ENCODE results near the gene PARD3B. TPM values are rescaled to one million over a fixed set of nuclear protein-coding genes. Genes with fewer than 3 reads are reported as not detected.
A peak's percentile ranks its signal among the peaks of the same experiment; 100 is the strongest.

The PARD3B gene
- total RNA-seq, 1 experiment from 2014 or later: 6.4 TPM

DNA sequence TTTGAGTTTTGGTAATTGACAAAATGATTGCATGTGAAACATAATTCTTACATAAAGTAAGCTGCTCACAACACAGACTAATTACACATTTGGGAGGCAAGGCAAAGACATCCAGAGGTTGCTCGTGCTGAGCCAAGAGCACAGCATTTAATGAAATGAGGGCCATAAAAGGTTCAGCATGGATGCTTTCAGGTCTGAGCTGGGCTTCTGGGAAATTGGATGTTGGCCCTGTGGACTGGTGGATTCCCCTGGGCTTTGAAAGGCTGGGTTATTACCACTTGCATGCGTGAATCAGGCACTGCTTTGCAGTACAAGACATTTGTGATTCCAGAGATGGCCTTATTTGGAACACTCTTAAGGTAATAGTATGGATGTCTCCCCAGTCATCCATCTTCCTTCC lies 603.5 kb downstream of the PARD3B start:
- Mint-ChIP-seq H3K4me3 (no peak overlapping the region), H3K27ac (peak overlapping the region in 1 of 3 experiments; percentile 37; a peak in 1 of 7 replicates), H3K4me1 (no peaks in the 10 kb centered on the region), H3K9me3 (peaks cover 0 to 4% of the 10 kb centered on the region in 2 experiments; a peak in 3 of 5 replicates), H3K36me3 (ENCODE audit: insufficient read depth in 1 of 3, low read depth in 3 of 3) (peaks cover 0 to 5% (median 0%) of the 10 kb centered on the region in 3 experiments; a peak in 4 of 7 replicates), H3K27me3 (ENCODE audit: low read depth) (no peaks in the 10 kb centered on the region)
- H3K9ac ChIP-seq (ENCODE audit: extremely low read depth, insufficient read length, low read length): no peak overlapping the region
- no peak overlapping the region for H3K14ac ChIP-seq (ENCODE audit: insufficient read depth, low read length)
- H3K27ac ChIP-seq (ENCODE audit: insufficient read length, low read depth, low read length): no peak overlapping the region
- H4K8ac ChIP-seq (replicated peaks; ENCODE audit: insufficient read length, low read depth, low read length): no peak overlapping the region
- no peak overlapping the region for H2BK12ac ChIP-seq (ENCODE audit: insufficient read length, low read depth, low read length)
- no peak overlapping the region for H2BK5ac ChIP-seq (ENCODE audit: insufficient read length, low read length)
- H3K9me3 ChIP-seq (ENCODE audit: control insufficient read depth, low read depth, low read length): no peaks in the 10 kb centered on the region
- no peak overlapping the region for H3K4ac ChIP-seq (ENCODE audit: low read depth, low read length)
- TF ChIP-seq, protein P1, sequence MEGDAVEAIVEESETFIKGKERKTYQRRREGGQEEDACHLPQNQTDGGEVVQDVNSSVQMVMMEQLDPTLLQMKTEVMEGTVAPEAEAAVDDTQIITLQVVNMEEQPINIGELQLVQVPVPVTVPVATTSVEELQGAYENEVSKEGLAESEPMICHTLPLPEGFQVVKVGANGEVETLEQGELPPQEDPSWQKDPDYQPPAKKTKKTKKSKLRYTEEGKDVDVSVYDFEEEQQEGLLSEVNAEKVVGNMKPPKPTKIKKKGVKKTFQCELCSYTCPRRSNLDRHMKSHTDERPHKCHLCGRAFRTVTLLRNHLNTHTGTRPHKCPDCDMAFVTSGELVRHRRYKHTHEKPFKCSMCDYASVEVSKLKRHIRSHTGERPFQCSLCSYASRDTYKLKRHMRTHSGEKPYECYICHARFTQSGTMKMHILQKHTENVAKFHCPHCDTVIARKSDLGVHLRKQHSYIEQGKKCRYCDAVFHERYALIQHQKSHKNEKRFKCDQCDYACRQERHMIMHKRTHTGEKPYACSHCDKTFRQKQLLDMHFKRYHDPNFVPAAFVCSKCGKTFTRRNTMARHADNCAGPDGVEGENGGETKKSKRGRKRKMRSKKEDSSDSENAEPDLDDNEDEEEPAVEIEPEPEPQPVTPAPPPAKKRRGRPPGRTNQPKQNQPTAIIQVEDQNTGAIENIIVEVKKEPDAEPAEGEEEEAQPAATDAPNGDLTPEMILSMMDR (conservative IDR thresholded peaks at IDR 0.05): no peak
- H4K5ac ChIP-seq (ENCODE audit: insufficient read length, low read depth, low read length): no peak overlapping the region
- DNase-seq: no peak
- H3K4me1 ChIP-seq (ENCODE audit: insufficient read depth, low read length): no peaks in the 10 kb centered on the region
- no peaks in the 10 kb centered on the region for H3K79me1 ChIP-seq (ENCODE audit: insufficient read depth, low read depth, low read length, poor library complexity, severe bottlenecking)
- no peak overlapping the region for H2AFZ ChIP-seq (ENCODE audit: low read length)
- H3K79me2 ChIP-seq (ENCODE audit: insufficient read depth, low read length): no peaks in the 10 kb centered on the region
- no peak overlapping the region for H2BK15ac ChIP-seq (ENCODE audit: low read depth, low read length)
- no peak overlapping the region for H3K18ac ChIP-seq (ENCODE audit: insufficient read length, low read depth, low read length)
- no peak overlapping the region for H3K56ac ChIP-seq (ENCODE audit: insufficient read length, low read depth, low read length)
- H3K4me2 ChIP-seq (ENCODE audit: insufficient read depth, insufficient read length, low read length): no peak overlapping the region
- no CpG with 5 or more reads among the region's 2 CpGs for WGBS (ENCODE audit: extremely low coverage, insufficient read length, low lambda C conversion rate)
- H3K23ac ChIP-seq (ENCODE audit: insufficient read length, low read depth, low read length): no peak overlapping the region
- no peaks in the 10 kb centered on the region for H4K20me1 ChIP-seq (ENCODE audit: control insufficient read depth, insufficient read depth, insufficient read length)
- H3K27me3 ChIP-seq (ENCODE audit: insufficient read depth, low read length): no peaks in the 10 kb centered on the region
- H4K91ac ChIP-seq (ENCODE audit: insufficient read length, low read depth, low read length): no peak overlapping the region
- H2BK120ac ChIP-seq (ENCODE audit: low read depth, low read length, poor library complexity, severe bottlenecking): no peak overlapping the region
- no peak overlapping the region for H2BK20ac ChIP-seq (ENCODE audit: low read depth, low read length, poor library complexity, severe bottlenecking)
- H3T11ph ChIP-seq (ENCODE audit: low read length): no peak overlapping the region
- no peak overlapping the region for H2AK5ac ChIP-seq (ENCODE audit: insufficient read length, low read length)
- H3K23me2 ChIP-seq (ENCODE audit: insufficient read length, low read depth, low read length, poor library complexity, severe bottlenecking): no peaks in the 10 kb centered on the region

Data from H9 (cell line).